Measurements from ENCODE around the gene IPO9.

Gene IPO9

DNA sequence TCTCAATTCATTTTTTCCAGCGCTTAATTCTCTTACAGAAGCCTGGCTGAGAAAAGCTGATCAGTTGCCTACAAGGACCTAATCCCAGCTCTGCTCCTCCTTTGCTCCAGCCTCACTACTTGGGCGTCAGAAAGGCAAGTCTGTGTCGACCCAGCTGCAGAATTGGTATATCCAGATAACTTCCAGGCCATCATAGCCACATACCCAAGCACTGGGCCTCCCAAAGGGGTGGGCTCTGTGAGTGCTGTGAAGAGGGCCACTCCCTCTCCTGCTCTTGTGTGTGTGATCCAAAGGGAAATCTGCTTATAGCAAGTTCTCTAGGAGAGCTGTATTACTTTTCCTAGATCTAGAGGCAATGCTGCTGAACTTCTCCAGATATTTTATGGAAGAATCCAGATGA is 99.3 kb downstream of the IPO9 start:
- no peaks in the 10 kb centered on the region for H3K36me3 Mint-ChIP-seq (ENCODE audit: low read depth)
- no peak for DNase-seq (ENCODE audit: low spot score)
- no peak overlapping the region for H3K4me3 Mint-ChIP-seq
- no peaks in the 10 kb centered on the region for H3K4me1 Mint-ChIP-seq (ENCODE audit: low read depth)
- H3K27ac Mint-ChIP-seq: no peak overlapping the region
- H3K9me3 Mint-ChIP-seq: no peaks in the 10 kb centered on the region
- H3K27me3 Mint-ChIP-seq (ENCODE audit: low read depth): peaks cover 8% of the 10 kb centered on the region

- DNase-seq (ENCODE audit: low spot score): no peak
- Mint-ChIP-seq H3K4me1 (ENCODE audit: low read depth) (no peaks in the 10 kb centered on the region), H3K36me3 (ENCODE audit: low read depth) (no peaks in the 10 kb centered on the region), H3K9me3 (no peaks in the 10 kb centered on the region), H3K27ac (no peak overlapping the region), H3K4me3 (no peak overlapping the region), H3K27me3 (ENCODE audit: low read depth) (peaks cover 17% of the 10 kb centered on the region)
Observed at GRCh38 chr1:201930137-201930536, 101.2 kb downstream of the IPO9 start.

- Mint-ChIP-seq H3K4me3 (no peak overlapping the region), H3K36me3 (ENCODE audit: low read depth) (no peaks in the 10 kb centered on the region), H3K4me1 (ENCODE audit: low read depth) (no peaks in the 10 kb centered on the region), H3K27me3 (ENCODE audit: low read depth) (peaks cover 18% of the 10 kb centered on the region), H3K27ac (no peak overlapping the region), H3K9me3 (no peaks in the 10 kb centered on the region)
- no peak for DNase-seq (ENCODE audit: low spot score)
Observed at GRCh38 chr1:201930803-201931202, 101.8 kb downstream of the IPO9 start.

Measured in T-helper 2 cell treated with Interferon-gamma antibody and Interleukin-4, amounts not matched to agents 5 μg/mL and 100 μg/mL, for 36 hours (primary cell).